ENCODE measurements around the gene RIMKLA.

RIMKLA gene

DNA sequence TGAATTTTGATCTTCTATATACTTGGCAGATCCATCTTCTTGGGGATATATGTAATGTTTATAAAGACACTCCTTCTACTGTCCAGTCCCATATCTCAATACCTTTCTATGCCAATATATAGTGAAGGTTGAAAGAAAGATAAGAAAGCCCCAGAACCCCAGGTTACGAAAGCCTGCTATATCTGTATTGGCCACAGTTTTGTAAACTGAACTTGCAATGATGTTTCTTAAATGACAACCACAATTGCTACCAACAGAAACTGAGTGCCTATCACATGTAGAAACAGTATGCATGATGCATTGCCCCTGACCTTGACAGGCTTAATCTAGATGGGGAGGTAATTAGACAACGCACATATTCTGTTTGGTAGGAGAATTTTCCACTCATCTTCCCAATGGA, 7.8 kb upstream of the RIMKLA start:
- DNase-seq (ENCODE audit: low read depth), result no peak

DNA sequence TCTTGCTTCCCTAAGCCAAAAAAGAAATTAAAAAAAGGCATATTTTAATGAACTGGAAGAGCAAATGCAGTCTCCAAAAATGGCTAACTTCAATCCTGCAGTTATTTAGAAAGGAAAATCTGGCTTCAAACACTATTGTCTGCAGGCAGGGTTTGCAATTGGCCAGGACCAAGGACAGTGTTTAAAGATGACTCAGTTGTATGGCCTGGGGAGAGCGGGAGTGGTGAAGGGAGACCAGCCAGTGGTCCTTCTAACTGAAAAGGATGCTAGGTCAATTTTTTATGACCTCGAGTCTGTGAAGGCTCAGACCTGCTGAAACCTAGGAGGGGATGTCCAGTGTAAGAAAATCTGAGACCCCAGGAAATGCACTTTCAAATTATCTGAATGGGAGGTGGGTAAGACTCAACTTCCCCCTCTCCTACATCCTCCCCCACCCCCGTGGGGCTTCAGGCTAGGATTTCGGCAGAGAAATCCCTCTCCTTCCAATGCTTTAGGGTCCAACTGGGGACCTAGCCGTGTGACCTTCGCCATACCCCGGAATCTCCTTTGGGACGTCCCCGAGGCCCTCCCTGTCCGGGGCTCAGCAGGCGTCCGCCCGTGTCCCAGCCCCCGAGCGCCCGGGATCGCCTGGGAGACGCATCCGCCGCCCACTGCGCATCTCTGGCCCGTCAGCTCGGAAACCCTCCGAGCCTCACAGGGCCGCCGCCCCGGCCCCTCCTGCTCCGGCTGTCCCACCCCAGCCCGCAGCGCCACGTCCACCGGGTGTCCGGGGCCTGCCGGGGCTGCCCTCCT, 602 bp upstream of the RIMKLA start:
- DNase-seq (ENCODE audit: low read depth), result peak; percentile 40

- DNase-seq (ENCODE audit: low read depth), result no peak
These were observed 685 bp downstream of the RIMKLA start for GRCh38 chr1:42381280-42381673.

GRCh38 chr1:42385283-42385682, 4.7 kb downstream of the RIMKLA start:
- DNase-seq (ENCODE audit: low read depth), result peak; percentile 16

GRCh38 chr1:42386051-42386450, 5.5 kb downstream of the RIMKLA start:
- DNase-seq (ENCODE audit: low read depth), result no peak

GRCh38 chr1:42392255-42392654, 11.7 kb downstream of the RIMKLA start:
- no peak for DNase-seq (ENCODE audit: low read depth)

DNA sequence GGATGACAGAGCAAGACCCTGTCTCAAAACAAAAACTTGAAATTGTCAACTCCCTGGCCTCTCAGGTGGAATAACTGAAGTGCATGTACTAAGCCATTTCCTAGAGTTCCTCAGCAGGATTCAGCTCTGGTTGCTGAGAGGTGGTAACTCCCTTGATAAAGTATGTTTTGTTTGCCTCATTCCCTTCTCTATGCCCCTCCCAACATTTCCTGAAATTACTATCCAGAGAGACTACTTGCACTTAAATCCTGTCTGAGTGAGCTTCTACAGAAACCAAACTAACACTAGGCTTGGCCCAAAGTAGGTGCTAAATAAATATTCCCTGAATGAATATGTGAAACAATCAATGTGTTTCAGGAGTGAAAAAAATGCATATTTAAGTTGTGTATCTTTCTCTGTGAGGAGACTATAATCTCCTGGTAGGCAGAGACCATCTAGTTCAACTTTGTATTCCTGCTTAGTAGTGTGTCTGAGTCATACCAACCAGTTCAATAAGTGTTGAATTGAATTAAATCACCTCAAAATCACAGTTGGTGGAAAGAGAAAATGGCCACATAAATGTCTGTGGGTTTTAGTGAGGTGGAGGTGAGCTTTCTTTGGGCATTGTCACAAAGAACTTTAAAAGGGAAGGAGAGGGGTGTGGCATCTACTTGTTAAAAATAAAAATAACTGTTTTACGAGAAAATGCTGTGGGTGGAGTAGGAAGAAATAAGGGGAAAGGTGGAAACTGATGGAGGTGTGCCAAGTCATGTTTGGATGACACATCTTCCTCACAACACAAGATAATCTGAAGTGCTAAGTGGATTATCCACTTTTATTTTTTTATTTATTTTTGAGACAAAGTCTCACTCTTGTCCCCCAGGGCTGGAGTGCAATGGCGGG, 12.6 kb downstream of the RIMKLA start:
- no peak for DNase-seq (ENCODE audit: low read depth)

DNA sequence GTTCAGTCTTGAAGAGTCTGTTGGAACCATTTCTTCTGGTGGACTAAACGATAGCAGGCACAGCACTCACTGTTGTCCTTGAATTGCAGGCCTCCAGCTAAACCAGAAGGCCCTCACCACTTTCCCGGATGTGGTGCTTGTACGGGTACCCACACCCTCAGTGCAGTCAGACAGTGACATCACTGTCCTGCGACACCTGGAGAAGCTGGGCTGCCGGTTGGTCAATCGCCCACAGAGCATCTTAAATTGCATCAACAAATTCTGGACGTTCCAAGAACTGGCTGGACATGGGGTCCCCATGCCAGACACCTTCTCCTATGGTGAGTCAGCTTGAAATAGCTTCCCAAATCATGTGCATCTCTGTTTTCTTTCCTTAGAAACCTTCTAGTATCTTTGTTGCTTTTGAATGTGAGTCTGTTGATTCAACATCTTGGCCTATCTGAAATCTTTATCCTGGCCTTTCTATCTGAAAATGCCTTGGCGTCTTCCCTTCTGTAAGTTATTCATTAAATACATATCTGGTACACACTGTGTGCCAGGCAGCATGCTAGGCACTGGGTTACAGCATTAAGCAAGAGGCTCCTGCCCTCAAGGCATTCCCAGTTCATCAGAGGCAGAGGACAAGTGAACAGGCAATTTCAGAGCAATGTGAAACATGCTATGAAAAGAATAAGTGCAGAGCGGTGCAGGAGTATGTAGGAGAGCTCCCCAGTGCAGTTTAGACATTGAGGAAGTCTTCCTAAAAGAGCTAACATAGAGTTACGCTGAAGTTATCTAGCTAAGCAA, 18.9 kb downstream of the RIMKLA start:
- DNase-seq (ENCODE audit: low read depth), result no peak

DNA sequence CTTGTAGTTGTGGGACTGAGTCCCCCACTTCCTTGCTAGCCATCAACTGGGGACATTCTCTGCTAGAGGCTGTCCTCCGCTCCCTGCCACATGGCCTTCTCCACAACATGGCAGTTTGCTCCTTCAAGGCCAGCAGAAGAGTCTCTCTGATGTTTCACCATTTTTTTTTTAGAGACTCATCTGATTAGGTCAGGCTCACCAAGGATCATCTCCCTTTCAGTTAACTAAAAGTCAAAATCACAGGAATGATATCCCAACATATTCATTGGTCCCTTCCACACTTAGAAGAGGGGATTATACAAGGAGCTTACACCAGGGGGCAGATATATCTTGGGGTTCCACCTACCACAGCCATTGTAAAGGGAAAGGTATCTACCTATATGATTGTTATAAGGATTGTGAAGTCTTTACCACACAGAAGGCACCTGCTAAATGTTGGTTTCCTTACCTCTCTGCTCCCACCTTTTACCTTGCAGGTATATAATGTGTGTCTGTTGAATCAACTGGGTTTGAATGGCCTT, 23.3 kb downstream of the RIMKLA start:
- peak; percentile 24 for DNase-seq (ENCODE audit: low read depth)

- DNase-seq (ENCODE audit: low read depth), result no peak
These were observed 34.2 kb downstream of the RIMKLA start for GRCh38 chr1:42414551-42415496.

DNA sequence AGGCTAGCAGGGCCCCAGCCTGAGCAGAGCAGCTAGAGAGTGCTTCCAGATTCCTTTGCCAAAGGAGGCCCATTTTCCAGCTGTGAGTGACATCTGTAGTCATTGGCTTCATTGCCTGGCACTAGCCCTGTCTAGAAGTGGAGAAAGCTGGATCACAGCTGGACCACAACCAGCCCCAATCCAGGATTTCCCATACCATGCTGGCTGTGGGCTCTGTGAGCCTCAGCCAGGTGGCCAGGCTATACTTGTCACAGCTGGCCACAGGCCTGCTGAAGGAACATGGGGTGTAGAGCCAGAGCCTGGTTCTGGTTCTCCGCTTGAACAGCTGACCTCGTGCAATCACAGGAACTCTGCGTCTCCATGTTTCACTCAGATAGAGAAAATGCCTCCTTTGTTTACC, 36.6 kb downstream of the RIMKLA start:
- DNase-seq (ENCODE audit: low read depth), result no peak

DNA sequence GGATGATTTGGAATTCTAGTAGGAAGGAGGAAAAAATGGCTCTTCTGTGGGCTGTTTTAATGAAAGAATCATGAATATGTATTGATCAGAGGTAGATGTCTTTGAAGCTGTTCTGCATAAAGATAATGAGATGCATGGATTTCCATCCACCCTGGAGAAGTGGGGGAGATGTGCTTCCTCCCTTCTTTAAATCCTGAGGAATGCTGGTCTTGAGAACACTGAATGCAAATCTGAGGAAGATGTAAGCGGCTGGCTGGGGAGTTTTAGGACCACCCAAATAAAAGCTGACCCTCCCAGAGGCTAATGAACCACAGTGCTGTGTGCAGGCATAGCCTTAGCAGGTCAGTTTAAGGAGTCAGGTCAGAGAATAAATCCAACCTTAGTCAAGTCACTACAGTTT, 37.9 kb downstream of the RIMKLA start:
- no peak for DNase-seq (ENCODE audit: low read depth)

DNA sequence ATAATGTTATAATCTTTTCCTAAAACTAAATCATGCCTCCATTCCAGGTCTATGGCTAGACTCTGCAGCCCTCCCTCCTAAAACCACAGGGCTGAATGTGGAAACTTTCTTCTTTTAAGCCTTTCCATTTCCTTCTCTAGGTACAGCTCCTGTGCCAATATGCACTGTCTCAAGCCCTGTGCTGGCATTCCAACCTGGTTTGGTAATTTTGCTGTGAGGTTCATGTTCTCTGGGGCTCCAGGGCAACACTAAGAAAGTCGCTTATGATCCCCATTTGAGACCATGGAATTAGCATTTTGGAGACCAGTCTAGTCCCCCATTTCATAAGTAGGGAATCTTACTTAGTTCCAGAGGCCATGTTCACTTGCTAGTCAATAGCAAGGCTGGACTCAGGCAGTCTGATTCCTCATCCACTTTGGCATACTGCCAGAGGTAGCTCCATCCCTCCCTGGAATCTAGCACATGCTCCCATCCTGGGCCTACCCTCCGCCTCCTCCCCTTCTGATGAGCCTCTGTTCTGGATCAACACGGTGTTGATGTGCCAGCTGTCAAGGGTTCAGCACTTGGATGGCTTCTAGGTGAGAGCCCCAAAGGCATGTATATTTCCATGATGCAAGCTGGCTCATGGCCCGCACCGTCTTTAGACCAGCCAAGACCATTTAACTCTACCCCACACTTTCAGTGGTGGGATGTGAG, 38.7 kb downstream of the RIMKLA start:
- DNase-seq (ENCODE audit: low read depth), result no peak

DNA sequence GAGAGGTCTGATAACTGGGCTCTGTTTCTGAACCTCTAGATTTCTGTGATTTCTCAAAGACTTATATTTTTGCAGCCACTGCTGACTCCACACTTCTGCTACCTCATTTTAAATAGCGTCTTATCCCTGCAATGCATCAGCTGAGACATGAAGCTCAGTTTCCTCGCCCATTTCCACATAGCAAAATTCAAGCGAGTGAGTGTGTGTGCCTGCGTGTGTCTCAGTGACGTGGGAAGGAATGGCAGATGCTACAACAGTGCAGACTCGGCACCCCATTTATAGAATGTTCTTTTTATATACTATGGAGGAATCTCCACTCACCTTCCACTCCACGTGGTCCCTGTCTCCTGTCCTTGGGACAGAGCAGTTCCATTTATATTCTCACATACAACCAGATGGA, 39.5 kb downstream of the RIMKLA start:
- no peak for DNase-seq (ENCODE audit: low read depth)

GRCh38 chr1:42420911-42421585, 40.5 kb downstream of the RIMKLA start:
- DNase-seq (ENCODE audit: low read depth), result peak; percentile 11

- DNase-seq (ENCODE audit: low read depth), result no peak
These were observed 42.1 kb downstream of the RIMKLA start for GRCh38 chr1:42422737-42423136.

DNA sequence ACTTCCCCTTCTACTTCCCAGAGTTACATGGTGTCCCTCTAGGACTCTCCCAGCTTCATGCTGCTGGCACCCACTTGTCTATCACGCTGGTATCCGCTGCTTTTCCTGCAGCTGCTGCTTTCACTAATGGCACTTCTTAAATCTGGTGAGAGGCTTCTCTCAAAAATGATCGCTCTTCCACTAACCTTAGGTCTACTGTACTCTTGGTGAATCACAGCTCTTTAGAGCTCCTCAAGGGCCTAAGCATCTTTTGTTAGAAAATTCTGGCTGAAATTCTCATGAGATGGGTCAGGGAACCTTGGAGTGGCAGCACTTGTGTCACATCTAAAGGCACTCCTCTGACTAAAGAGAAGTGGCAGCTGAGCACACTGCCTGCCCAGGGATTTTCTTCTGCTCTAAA, 43.1 kb downstream of the RIMKLA start:
- DNase-seq (ENCODE audit: low read depth), result no peak

GRCh38 chr1:42424201-42424600, 43.6 kb downstream of the RIMKLA start:
- no peak for DNase-seq (ENCODE audit: low read depth)

- DNase-seq (ENCODE audit: low read depth), result peak; percentile 17
These were observed 46.6 kb downstream of the RIMKLA start for GRCh38 chr1:42427240-42427639.

- peak; percentile 6 for DNase-seq (ENCODE audit: low read depth)
These were observed 49.0 kb downstream of the RIMKLA start for GRCh38 chr1:42429603-42430002.

Measured in ELR (cell line).